K562 (cell line): ENCODE measurements around the gene UNC13C. TPM values are rescaled to one million over a fixed set of nuclear protein-coding genes. Genes with fewer than 3 reads are reported as not detected.

Experiments used
- ATAC-seq: fragments of 200-7000 bp; cut with Tn5 transposase; 3 replicates; pipeline ENCODE4 v1.9.1; 2020; ENCODE audit warnings: moderate library complexity
- BruUV-seq: library from RNA; stranded (reverse); fragments of 400-500 nt; replicated peaks from 2 replicates; lab custom pipeline; 2021; lab: Mats Ljungman, UMichigan
- CTCF ChIA-PET: fragments of 300-600 bp; formaldehyde crosslinking; extraction: SDS; loops from one replicate; lab custom pipeline; 2021; ENCODE audit warnings: low intra/inter-chr PET ratio; lab: Yijun Ruan, JAX
- POLR2A ChIA-PET: fragments of 300-600, 350-650 bp; sonication (Branson Sonifier 250); formaldehyde crosslinking; extraction: SDS; loops from one replicate; lab custom pipeline; 2021; ENCODE audit warnings: antibody characterized with exemption, inconsistent platforms; lab: Yijun Ruan, JAX
- DNase-seq, 4 experiments: peaks; one replicate each; pipeline versions ENCODE4 v3.0.0 to v3.0.0-alpha.2; 2011 to 2018; ENCODE audit warnings: low spot score in 3 of 4, mixed read lengths in 3 of 4; ENCODE audit errors: extremely low read depth in 1 of 4
- FAIRE-seq: peaks from 2 replicates; lab custom pipeline; 2011; peaks lifted over from hg19 to GRCh38; lab: Jason Lieb, UNC
- H2AFZ ChIP-seq: 2 replicates; pipeline ENCODE4 v1.6.0; 2011; ENCODE audit warnings: low read depth, low read length, control low read depth, inconsistent platforms
- H3K27ac ChIP-seq: fragments of 200-600 bp; 3 replicates; pipeline ENCODE4 v1.8.0; 2011; ENCODE audit warnings: low read depth, mild to moderate bottlenecking, control low read depth, inconsistent platforms, low read length, moderate library complexity, mixed read lengths; ENCODE audit errors: extremely low read depth
- H3K27me3 ChIP-seq, 2 experiments: fragments of 300-600 bp in 1 of 2; 2 replicates in 1 of 2; 3 replicates in 1 of 2; pipeline versions ENCODE4 v1.6.0 to v1.8.0; 2011; ENCODE audit warnings: inconsistent platforms in 2 of 2, low read length in 2 of 2, mild to moderate bottlenecking in 1 of 2, mixed read lengths in 1 of 2, moderate library complexity in 1 of 2; ENCODE audit not compliant: control insufficient read depth in 2 of 2, insufficient read depth in 2 of 2
- H3K36me3 ChIP-seq: fragments of 300-600 bp; 3 replicates; pipeline ENCODE4 v1.8.0; 2011; ENCODE audit warnings: mild to moderate bottlenecking, low read length, inconsistent platforms; ENCODE audit not compliant: control insufficient read depth, insufficient read depth
- H3K4me1 ChIP-seq, 2 experiments: fragments of 200-600 bp in 1 of 2; replicated peaks in 1 of 2; 2 replicates in 1 of 2; 3 replicates in 1 of 2; pipeline versions ENCODE4 v1.5.1 to v1.8.0; 2011; ENCODE audit warnings: inconsistent platforms in 2 of 2, low read length in 2 of 2, mild to moderate bottlenecking in 1 of 2, mixed read lengths in 1 of 2, moderate library complexity in 1 of 2; ENCODE audit not compliant: control insufficient read depth in 2 of 2, insufficient read depth in 2 of 2
- H3K4me2 ChIP-seq: 2 replicates; pipeline ENCODE4 v1.6.1; 2011; ENCODE audit warnings: low read length, control low read depth, inconsistent platforms, mixed read lengths; ENCODE audit not compliant: insufficient read depth
- H3K4me3 ChIP-seq: fragments of 200-600 bp; sonication (generic), shearing (Covaris generic); 2 replicates; pipeline ENCODE4 v1.5.1; 2016; ENCODE audit warnings: control low read depth, inconsistent platforms
- H3K79me2 ChIP-seq: fragments of 200-600 bp; 3 replicates; pipeline ENCODE4 v1.8.0; 2011; ENCODE audit warnings: low read length, inconsistent platforms; ENCODE audit not compliant: control insufficient read depth, insufficient read depth
- H3K9ac ChIP-seq, 2 experiments: 2 replicates each; pipeline versions ENCODE4 v1.6.0 to v1.6.1; 2011; ENCODE audit warnings: low read depth in 2 of 2, low read length in 2 of 2, control low read depth in 1 of 2, inconsistent platforms in 1 of 2, mild to moderate bottlenecking in 1 of 2, mixed read lengths in 1 of 2; ENCODE audit not compliant: insufficient read depth in 1 of 2
- H3K9me1 ChIP-seq: one replicate; pipeline ENCODE4 v1.6.0; 2011; ENCODE audit warnings: inconsistent platforms, mild to moderate bottlenecking, low read length, moderate library complexity; ENCODE audit not compliant: control insufficient read depth, insufficient read depth
- H3K9me3 ChIP-seq: replicated peaks from 2 replicates; pipeline ENCODE4 v1.5.1; 2011; ENCODE audit warnings: low read depth, low read length, inconsistent platforms; ENCODE audit not compliant: control insufficient read depth, insufficient read depth
- H4K20me1 ChIP-seq: replicated peaks from 2 replicates; pipeline ENCODE4 v1.6.1; 2011; ENCODE audit warnings: low read length, inconsistent platforms, mixed read lengths; ENCODE audit not compliant: control insufficient read depth, insufficient read depth
- CTBP1 ChIP-seq: fragments of 450-650 bp; IDR thresholded peaks from 2 replicates; pipeline ENCODE4 v1.6.1; 2016; ENCODE audit warnings: borderline replicate concordance
- EP400 ChIP-seq: fragments of 450-650 bp; IDR thresholded peaks from 2 replicates; pipeline ENCODE4 v1.6.1; 2017; ENCODE audit warnings: antibody characterized with exemption, mild to moderate bottlenecking, moderate library complexity
- KLF16 ChIP-seq: IDR thresholded peaks from 2 replicates; pipeline ENCODE4 v1.6.1; 2016; ENCODE audit warnings: antibody characterized with exemption
- SIX5 ChIP-seq, 2 experiments: IDR thresholded peaks; 2 replicates each; pipeline ENCODE4 v1.6.1; 2011; ENCODE audit warnings: low read length in 2 of 2, borderline replicate concordance in 1 of 2, low read depth in 1 of 2, mild to moderate bottlenecking in 1 of 2, moderate library complexity in 1 of 2; ENCODE audit not compliant: insufficient read depth in 1 of 2
- ZNF316 ChIP-seq: fragments of 450-650 bp; IDR thresholded peaks from 2 replicates; pipeline ENCODE4 v1.6.1; 2016
- ZNF408 ChIP-seq: fragments of 250-450 bp; sonication (Bioruptor Pico); IDR thresholded peaks from 2 replicates; pipeline ENCODE4 v1.4.0; 2020; ENCODE audit warnings: low read depth, mild to moderate bottlenecking, moderate library complexity
- ZNF444 ChIP-seq: fragments of 250-450 bp; sonication (Bioruptor Pico); IDR thresholded peaks from 2 replicates; pipeline ENCODE4 v1.4.0; 2020; ENCODE audit warnings: mild to moderate bottlenecking, moderate library complexity
- ZNF589 ChIP-seq: fragments of 200-800 bp; sonication (Bioruptor generic); IDR thresholded peaks from 2 replicates; pipeline ENCODE4 v1.6.1; 2016; ENCODE audit warnings: low read depth, missing genetic modification characterization, missing compliant biosample characterization
- WGBS: fragments of 100-300 bp; shearing (Covaris generic); methylation state at CpG from one replicate; pipeline ENCODE4 v1.1.6; 2016; ENCODE audit warnings: low coverage, mixed read lengths; ENCODE audit not compliant: insufficient coverage; ENCODE audit errors: missing lambda C conversion rate; 5-methylcytosine and 5-hydroxymethylcytosine counted together
- in situ Hi-C: fragments of 300-500 bp; cut with MboI; formaldehyde crosslinking; loops from 4 replicates; pipeline ENCODE4 v1.15.0; 2018; ENCODE audit warnings: inconsistent platforms, mixed read lengths
- intact Hi-C: fragments of 100-400 bp; cut with micrococcal nuclease; formaldehyde crosslinking; loops from 2 replicates; pipeline ENCODE4 v1.14.2; 2022
- polyA plus RNA-seq, 8 experiments: library from polyadenylated mRNA; depleted of rRNA in 4 of 8; stranded (reverse) in 5 of 8; unstranded in 3 of 8; fragments of >200 nt; fragmentation: Nextera tagmentation in 2 of 8; fragmentation: Illumina TruSeq in 1 of 8; extraction: Ambion mirVana in 2 of 8; extraction: Trizol in 1 of 8; gene quantifications; 2 replicates each; pipeline versions ENCODE4 v1.2.1 to v1.2.3, GENCODE V29; 2011 to 2014; ENCODE audit warnings: inconsistent platforms in 1 of 8, missing spikeins in 1 of 8
- total RNA-seq, 7 experiments: library from RNA; depleted of rRNA in 6 of 7; stranded (reverse); fragments of >200 nt in 6 of 7; fragmentation: Illumina TruSeq in 2 of 7; extraction: Trizol in 2 of 7; gene quantifications; 2 replicates each; pipeline versions ENCODE4 v1.2.1 to v1.2.3, GENCODE V29; 2011 to 2021; ENCODE audit warnings: low replicate concordance in 1 of 7
- TF ChIP-seq, protein P1 (sequence below): sonication (generic); formaldehyde crosslinking; IDR thresholded peaks from 2 replicates; pipeline ENCODE4 v1.8.0; 2022; ENCODE audit warnings: missing genetic modification reagents, mild to moderate bottlenecking, borderline replicate concordance
- TF ChIP-seq, protein P2 (sequence below), 2 experiments: fragments of 200-800 bp in 1 of 2; sonication (Bioruptor generic) in 1 of 2; sonication (generic) in 1 of 2; formaldehyde crosslinking in 1 of 2; IDR thresholded peaks in 1 of 2; conservative IDR thresholded peaks in 1 of 2; 2 replicates each; pipeline versions ENCODE4 v1.5.0 to v1.6.1; 2016 to 2020; ENCODE audit warnings: missing compliant biosample characterization in 1 of 2, missing genetic modification characterization in 1 of 2, missing genetic modification reagents in 1 of 2

Gene UNC13C
- total and polyA plus RNA-seq, 9 of the 15 experiments (the other 6 are each of a cell fraction or from before 2014, with no cell fraction given): not detected

DNA sequence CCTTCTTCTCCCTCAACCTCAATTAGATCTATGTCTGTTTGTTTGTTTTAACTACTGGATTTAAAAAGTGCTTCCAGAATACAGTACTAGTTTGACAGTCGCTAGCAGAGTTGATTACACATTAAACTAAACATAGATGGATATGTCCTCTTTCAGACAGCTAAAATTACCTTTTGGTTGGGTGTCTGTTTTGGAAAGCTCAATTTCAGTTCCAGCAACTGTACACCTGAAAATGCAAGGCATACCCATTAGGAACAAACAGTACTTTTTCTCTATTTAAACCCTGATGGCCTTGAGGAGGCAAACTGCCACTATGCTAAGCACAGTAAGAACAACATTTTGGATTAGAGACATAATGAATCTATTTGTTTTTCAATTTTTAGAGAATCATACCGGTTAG lies 234.4 kb downstream of the UNC13C start (continued):
- TF ChIP-seq, protein P1, sequence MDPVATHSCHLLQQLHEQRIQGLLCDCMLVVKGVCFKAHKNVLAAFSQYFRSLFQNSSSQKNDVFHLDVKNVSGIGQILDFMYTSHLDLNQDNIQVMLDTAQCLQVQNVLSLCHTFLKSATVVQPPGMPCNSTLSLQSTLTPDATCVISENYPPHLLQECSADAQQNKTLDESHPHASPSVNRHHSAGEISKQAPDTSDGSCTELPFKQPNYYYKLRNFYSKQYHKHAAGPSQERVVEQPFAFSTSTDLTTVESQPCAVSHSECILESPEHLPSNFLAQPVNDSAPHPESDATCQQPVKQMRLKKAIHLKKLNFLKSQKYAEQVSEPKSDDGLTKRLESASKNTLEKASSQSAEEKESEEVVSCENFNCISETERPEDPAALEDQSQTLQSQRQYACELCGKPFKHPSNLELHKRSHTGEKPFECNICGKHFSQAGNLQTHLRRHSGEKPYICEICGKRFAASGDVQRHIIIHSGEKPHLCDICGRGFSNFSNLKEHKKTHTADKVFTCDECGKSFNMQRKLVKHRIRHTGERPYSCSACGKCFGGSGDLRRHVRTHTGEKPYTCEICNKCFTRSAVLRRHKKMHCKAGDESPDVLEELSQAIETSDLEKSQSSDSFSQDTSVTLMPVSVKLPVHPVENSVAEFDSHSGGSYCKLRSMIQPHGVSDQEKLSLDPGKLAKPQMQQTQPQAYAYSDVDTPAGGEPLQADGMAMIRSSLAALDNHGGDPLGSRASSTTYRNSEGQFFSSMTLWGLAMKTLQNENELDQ (CRISPR knock-in tag): no peak
- TF ChIP-seq EP400 (no peak), ZNF589 (CRISPR knock-in tag) (no peak)

DNA sequence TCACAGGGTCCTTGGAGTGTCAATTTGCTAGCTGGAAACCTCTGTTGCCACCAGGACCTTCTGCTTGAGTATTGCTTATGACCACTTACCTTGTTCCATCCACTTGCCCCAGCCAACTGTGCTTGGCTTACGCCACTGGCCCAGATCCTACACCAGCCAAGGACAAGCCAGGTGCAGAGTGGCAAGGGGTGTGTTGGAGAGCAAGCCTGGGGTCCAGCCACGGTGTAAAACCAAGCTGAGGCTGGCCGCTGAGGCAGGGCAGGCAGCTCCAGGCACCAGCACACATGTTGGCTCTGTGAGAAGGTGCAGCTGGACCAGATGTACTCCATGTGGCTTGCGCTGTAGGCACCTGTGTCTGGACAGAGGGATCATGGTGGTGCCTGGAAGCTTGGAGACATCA lies 248.2 kb downstream of the UNC13C start:
- Histone ChIP-seq H3K9me3 (no peaks in the 10 kb centered on the region; the same call in 1 of the 2 replicates), H3K36me3 (no peaks in the 10 kb centered on the region), H3K4me2 (no peak overlapping the region), H4K20me1 (no peaks in the 10 kb centered on the region), H2AFZ (no peak overlapping the region), H3K79me2 (no peaks in the 10 kb centered on the region), H3K9me1 (no peaks in the 10 kb centered on the region), H3K27ac (no peak overlapping the region), H3K4me3 (no peak overlapping the region), H3K9ac (no peak overlapping the region), H3K27me3 (no peaks in the 10 kb centered on the region), H3K4me1 (no peaks in the 10 kb centered on the region)
- TF ChIP-seq ZNF316: no peak
- TF ChIP-seq CTBP1: no peak
- no peak for TF ChIP-seq ZNF408 (CRISPR knock-in tag)
- TF ChIP-seq SIX5 (IDR thresholded peaks at IDR 0.05; ENCODE audit: borderline replicate concordance in 1 of 2, insufficient read depth in 1 of 2, low read depth in 1 of 2, low read length in 2 of 2): no peak
- TF ChIP-seq ZNF444 (CRISPR knock-in tag): no peak
- TF ChIP-seq, protein P2, sequence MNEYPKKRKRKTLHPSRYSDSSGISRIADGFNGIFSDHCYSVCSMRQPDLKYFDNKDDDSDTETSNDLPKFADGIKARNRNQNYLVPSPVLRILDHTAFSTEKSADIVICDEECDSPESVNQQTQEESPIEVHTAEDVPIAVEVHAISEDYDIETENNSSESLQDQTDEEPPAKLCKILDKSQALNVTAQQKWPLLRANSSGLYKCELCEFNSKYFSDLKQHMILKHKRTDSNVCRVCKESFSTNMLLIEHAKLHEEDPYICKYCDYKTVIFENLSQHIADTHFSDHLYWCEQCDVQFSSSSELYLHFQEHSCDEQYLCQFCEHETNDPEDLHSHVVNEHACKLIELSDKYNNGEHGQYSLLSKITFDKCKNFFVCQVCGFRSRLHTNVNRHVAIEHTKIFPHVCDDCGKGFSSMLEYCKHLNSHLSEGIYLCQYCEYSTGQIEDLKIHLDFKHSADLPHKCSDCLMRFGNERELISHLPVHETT (CRISPR knock-in tag; conservative IDR thresholded peaks at IDR 0.05 in 1 of 2, IDR thresholded peaks at IDR 0.05 in 1 of 2): no peak
- TF ChIP-seq KLF16: no peak
- no TSS peak for BruUV-seq
- in situ Hi-C loops (no loop called here), intact Hi-C loops (no loop called here)
- ChIA-PET CTCF (no interaction called here), POLR2A (no interaction called here)
- FAIRE-seq (no peak), ATAC-seq (no peak), DNase-seq (no peak)
- WGBS: 2% methylated on average over 4 of the region's 4 CpGs
